PC-9 (cell line): Measurements from ENCODE around the gene PIEZO2. TPM values are rescaled to one million over a fixed set of nuclear protein-coding genes. Genes with fewer than 3 reads are reported as not detected.

ENCODE experiments used
- BruUV-seq: library from RNA; stranded (reverse); fragments of 400-500 nt; replicated peaks from 2 replicates; lab custom pipeline; 2021; lab: Mats Ljungman, UMichigan
- CTCF ChIA-PET: fragments of 300-600 bp; sonication (Branson Sonifier 250); formaldehyde crosslinking; loops from one replicate; lab custom pipeline; 2022; ENCODE audit warnings: antibody characterized with exemption; lab: Charles Lee
- POLR2A ChIA-PET: fragments of 300-600 bp; sonication (Branson Sonifier 250); formaldehyde crosslinking; loops from one replicate; lab custom pipeline; 2022; ENCODE audit warnings: antibody characterized with exemption; ENCODE audit not compliant: unreplicated experiment; lab: Charles Lee
- DNase-seq, 2 experiments: peaks; one replicate each; pipeline versions ENCODE4 v3.0.0 to v3.0.0-alpha.2; 2015 to 2022; ENCODE audit warnings: mixed read lengths in 1 of 2
- H2AFZ ChIP-seq: fragments of 200-600 bp; sonication (generic); 2 replicates; pipeline ENCODE4 v1.8.1; 2017; ENCODE audit warnings: antibody characterized with exemption
- H3F3A ChIP-seq: fragments of 200-600 bp; sonication (generic); 2 replicates; pipeline ENCODE4 v1.8.1; 2017; ENCODE audit warnings: antibody characterized with exemption, mild to moderate bottlenecking, low read depth; ENCODE audit not compliant: insufficient read depth
- H3K27ac ChIP-seq: fragments of 200-600 bp; sonication (generic); 2 replicates; pipeline ENCODE4 v1.6.1; 2016; ENCODE audit warnings: mixed run types
- H3K27me3 ChIP-seq: fragments of 200-600 bp; sonication (generic); 2 replicates; pipeline ENCODE4 v1.6.1; 2016; ENCODE audit warnings: low read depth, mixed run types; ENCODE audit not compliant: insufficient read depth
- H3K36me3 ChIP-seq: fragments of 200-600 bp; sonication (generic); 2 replicates; pipeline ENCODE4 v1.6.1; 2016; ENCODE audit warnings: low read depth, mixed run types
- H3K4me1 ChIP-seq: fragments of 200-600 bp; sonication (generic); replicated peaks from 2 replicates; pipeline ENCODE4 v1.6.1; 2016; ENCODE audit warnings: mixed run types; ENCODE audit not compliant: insufficient read depth
- H3K4me2 ChIP-seq: fragments of 200-600 bp; sonication (generic); 2 replicates; pipeline ENCODE4 v1.6.1; 2017; ENCODE audit warnings: mixed run types
- H3K4me3 ChIP-seq: fragments of 200-600 bp; sonication (generic); 2 replicates; pipeline ENCODE4 v1.6.1; 2016; ENCODE audit warnings: mixed run types
- H3K79me2 ChIP-seq: fragments of 200-600 bp; sonication (generic); 2 replicates; pipeline ENCODE4 v1.6.1; 2017; ENCODE audit warnings: low read depth, mixed run types
- H3K9me2 ChIP-seq: fragments of 200-600 bp; sonication (generic); 2 replicates; pipeline ENCODE4 v1.8.1; 2017; ENCODE audit warnings: mild to moderate bottlenecking; ENCODE audit not compliant: insufficient read depth
- H3K9me3 ChIP-seq: fragments of 200-600 bp; sonication (generic); 2 replicates; pipeline ENCODE4 v1.8.1; 2016; ENCODE audit warnings: low read depth; ENCODE audit not compliant: insufficient read depth
- H4K20me1 ChIP-seq: fragments of 200-600 bp; sonication (generic); 2 replicates; pipeline ENCODE4 v1.8.1; 2017; ENCODE audit not compliant: insufficient read depth
- EZH2 ChIP-seq: fragments of 200-600 bp; sonication (generic); IDR thresholded peaks from 2 replicates; pipeline ENCODE4 v1.8.0; 2017; ENCODE audit warnings: antibody characterized with exemption, low read depth
- intact Hi-C: fragments of 100-400 bp; cut with micrococcal nuclease; formaldehyde crosslinking; loops from one replicate; pipeline ENCODE4 v1.10.0; 2022; ENCODE audit not compliant: unreplicated experiment
- total RNA-seq: library from RNA; stranded (reverse); gene quantifications from 2 replicates; pipeline ENCODE4 v1.2.3, GENCODE V29; 2021
- TF ChIP-seq, protein P1 (sequence below): fragments of 200-600 bp; sonication (generic); conservative IDR thresholded peaks from 2 replicates; pipeline ENCODE4 v1.6.1; 2017; ENCODE audit warnings: mixed run types, antibody characterized with exemption, mild to moderate bottlenecking, moderate library complexity

PIEZO2 gene
- total RNA-seq, 1 experiment from 2014 or later = not detected

- no peaks in the 10 kb centered on the region for H3K9me2 ChIP-seq
- no peaks in the 10 kb centered on the region for H3K9me3 ChIP-seq
- BruUV-seq = no TSS peak
- TF ChIP-seq, protein P1, sequence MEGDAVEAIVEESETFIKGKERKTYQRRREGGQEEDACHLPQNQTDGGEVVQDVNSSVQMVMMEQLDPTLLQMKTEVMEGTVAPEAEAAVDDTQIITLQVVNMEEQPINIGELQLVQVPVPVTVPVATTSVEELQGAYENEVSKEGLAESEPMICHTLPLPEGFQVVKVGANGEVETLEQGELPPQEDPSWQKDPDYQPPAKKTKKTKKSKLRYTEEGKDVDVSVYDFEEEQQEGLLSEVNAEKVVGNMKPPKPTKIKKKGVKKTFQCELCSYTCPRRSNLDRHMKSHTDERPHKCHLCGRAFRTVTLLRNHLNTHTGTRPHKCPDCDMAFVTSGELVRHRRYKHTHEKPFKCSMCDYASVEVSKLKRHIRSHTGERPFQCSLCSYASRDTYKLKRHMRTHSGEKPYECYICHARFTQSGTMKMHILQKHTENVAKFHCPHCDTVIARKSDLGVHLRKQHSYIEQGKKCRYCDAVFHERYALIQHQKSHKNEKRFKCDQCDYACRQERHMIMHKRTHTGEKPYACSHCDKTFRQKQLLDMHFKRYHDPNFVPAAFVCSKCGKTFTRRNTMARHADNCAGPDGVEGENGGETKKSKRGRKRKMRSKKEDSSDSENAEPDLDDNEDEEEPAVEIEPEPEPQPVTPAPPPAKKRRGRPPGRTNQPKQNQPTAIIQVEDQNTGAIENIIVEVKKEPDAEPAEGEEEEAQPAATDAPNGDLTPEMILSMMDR = no peak
- TF ChIP-seq EZH2 = no peak
- H3K27me3 ChIP-seq = peaks cover 91% of the 10 kb centered on the region
- no peaks in the 10 kb centered on the region for H3K4me1 ChIP-seq
- H3K4me3 ChIP-seq = no peak overlapping the region
- no peak overlapping the region for H3K4me2 ChIP-seq
- H4K20me1 ChIP-seq = no peaks in the 10 kb centered on the region
- no peaks in the 10 kb centered on the region for H3F3A ChIP-seq
- intact Hi-C loops = no loop called here
- no peaks in the 10 kb centered on the region for H3K79me2 ChIP-seq
- no peak overlapping the region for H2AFZ ChIP-seq
- no peak for DNase-seq
- POLR2A ChIA-PET = no interaction called here
- no peak overlapping the region for H3K27ac ChIP-seq
- H3K36me3 ChIP-seq = no peaks in the 10 kb centered on the region
- CTCF ChIA-PET = no interaction called here
These were observed 421.9 kb downstream of the PIEZO2 start for GRCh38 chr18:10727477-10727876.

- POLR2A ChIA-PET = no interaction called here
- peaks cover 91% of the 10 kb centered on the region for H3K27me3 ChIP-seq
- no peaks in the 10 kb centered on the region for H3K4me1 ChIP-seq
- CTCF ChIA-PET = no interaction called here
- no peak overlapping the region for H2AFZ ChIP-seq
- BruUV-seq = no TSS peak
- DNase-seq = no peak
- H3K4me2 ChIP-seq = no peak overlapping the region
- H3F3A ChIP-seq = no peaks in the 10 kb centered on the region
- no peaks in the 10 kb centered on the region for H3K36me3 ChIP-seq
- intact Hi-C loops = no loop called here
- no peaks in the 10 kb centered on the region for H3K9me3 ChIP-seq
- H3K27ac ChIP-seq = no peak overlapping the region
- H4K20me1 ChIP-seq = no peaks in the 10 kb centered on the region
- H3K4me3 ChIP-seq = no peak overlapping the region
- TF ChIP-seq EZH2 = no peak
- TF ChIP-seq, protein P1 = no peak
- H3K9me2 ChIP-seq = no peaks in the 10 kb centered on the region
- no peaks in the 10 kb centered on the region for H3K79me2 ChIP-seq
These were observed 422.9 kb downstream of the PIEZO2 start for GRCh38 chr18:10726198-10727068.

GRCh38 chr18:10724666-10725065 lies 424.7 kb downstream of the PIEZO2 start:
- ChIA-PET POLR2A (no interaction called here), CTCF (no interaction called here)
- intact Hi-C loops = no loop called here
- Histone ChIP-seq H3K4me1 (no peaks in the 10 kb centered on the region), H3F3A (no peaks in the 10 kb centered on the region), H3K4me3 (no peak overlapping the region), H3K27me3 (peaks cover 82% of the 10 kb centered on the region), H3K9me2 (no peaks in the 10 kb centered on the region), H3K27ac (no peak overlapping the region), H3K9me3 (no peaks in the 10 kb centered on the region), H3K4me2 (no peak overlapping the region), H3K36me3 (no peaks in the 10 kb centered on the region), H2AFZ (no peak overlapping the region), H4K20me1 (no peaks in the 10 kb centered on the region), H3K79me2 (no peaks in the 10 kb centered on the region)
- no peak for TF ChIP-seq EZH2
- TF ChIP-seq, protein P1 = no peak
- DNase-seq = no peak
- no TSS peak for BruUV-seq
